HepG2 (cell line): ENCODE data around the gene POLRMT. TPM values are rescaled to one million over a fixed set of nuclear protein-coding genes. Genes with fewer than 3 reads are reported as not detected.

ENCODE experiments used
- ATAC-seq: fragments of 200-7000 bp; cut with Tn5 transposase; 3 replicates; pipeline ENCODE4 v1.9.1; 2020; ENCODE audit warnings: mild to moderate bottlenecking, moderate library complexity
- BruUV-seq: library from RNA; stranded (reverse); fragments of 400-500 nt; replicated peaks from 2 replicates; lab custom pipeline; 2021; lab: Mats Ljungman, UMichigan
- CTCF ChIA-PET: fragments of 300-600 bp; formaldehyde crosslinking; extraction: SDS; loops from one replicate; lab custom pipeline; 2021; ENCODE audit warnings: low total read pairs, inconsistent platforms, low intra/inter-chr PET ratio; lab: Yijun Ruan, JAX
- POLR2A ChIA-PET: fragments of 350-600 bp; sonication (Branson Sonifier 250); formaldehyde crosslinking; loops from one replicate; lab custom pipeline; 2020; ENCODE audit warnings: antibody characterized with exemption, inconsistent platforms; lab: Yijun Ruan, JAX
- DNase-seq: peaks from one replicate; pipeline ENCODE4 v3.0.0-alpha.2; 2015; ENCODE audit warnings: low spot score
- FAIRE-seq: peaks from 3 replicates; lab custom pipeline; 2011; peaks lifted over from hg19 to GRCh38; lab: Jason Lieb, UNC
- H2AFZ ChIP-seq: one replicate; pipeline ENCODE4 v1.6.1; 2011; ENCODE audit warnings: low read length, inconsistent platforms
- H3K27ac ChIP-seq: fragments of 300-600 bp; 3 replicates; pipeline ENCODE4 v1.8.0; 2011; ENCODE audit warnings: mixed run types, mild to moderate bottlenecking, mixed read lengths, low read length, inconsistent platforms; ENCODE audit not compliant: insufficient read depth; ENCODE audit errors: extremely low read length
- H3K27me3 ChIP-seq, 2 experiments: fragments of 200-600 bp in 1 of 2; 2 replicates in 1 of 2; 3 replicates in 1 of 2; pipeline versions ENCODE4 v1.6.0 to v1.8.0; 2011; ENCODE audit warnings: low read length in 2 of 2, mild to moderate bottlenecking in 2 of 2, moderate library complexity in 2 of 2, inconsistent platforms in 1 of 2; ENCODE audit not compliant: insufficient read depth in 2 of 2, control insufficient read depth in 1 of 2
- H3K36me3 ChIP-seq, 2 experiments: fragments of 200-600 bp in 1 of 2; replicated peaks in 1 of 2; 2 replicates in 1 of 2; 3 replicates in 1 of 2; pipeline versions ENCODE4 v1.5.1 to v1.8.0; 2011; ENCODE audit warnings: low read length in 2 of 2, inconsistent platforms in 1 of 2; ENCODE audit not compliant: insufficient read depth in 2 of 2, control insufficient read depth in 1 of 2
- H3K4me1 ChIP-seq: 2 replicates; pipeline ENCODE4 v1.5.1; 2012; ENCODE audit warnings: low read length, inconsistent platforms; ENCODE audit not compliant: insufficient read depth
- H3K4me2 ChIP-seq: 2 replicates; pipeline ENCODE4 v1.6.0; 2011; ENCODE audit warnings: low read depth, low read length, inconsistent platforms
- H3K4me3 ChIP-seq, 3 experiments: fragments of 200-600 bp in 1 of 3; sonication (generic), shearing (Covaris generic) in 1 of 3; replicated peaks in 1 of 3; 2 replicates each; pipeline ENCODE4 v1.5.1; 2011 to 2016; ENCODE audit warnings: low read length in 3 of 3, inconsistent platforms in 2 of 3, low read depth in 2 of 3, mild to moderate bottlenecking in 2 of 3, control low read depth in 1 of 3, mixed read lengths in 1 of 3; ENCODE audit not compliant: insufficient read depth in 1 of 3
- H3K79me2 ChIP-seq: one replicate; pipeline ENCODE4 v1.6.1; 2011; ENCODE audit warnings: low read length, inconsistent platforms; ENCODE audit not compliant: insufficient read depth
- H3K9ac ChIP-seq: 2 replicates; pipeline ENCODE4 v1.6.0; 2011; ENCODE audit warnings: mild to moderate bottlenecking, low read depth, low read length, inconsistent platforms; ENCODE audit not compliant: insufficient read depth
- H3K9me3 ChIP-seq: 2 replicates; pipeline ENCODE4 v1.5.1; 2012; ENCODE audit warnings: mild to moderate bottlenecking, low read length
- H4K20me1 ChIP-seq: 2 replicates; pipeline ENCODE4 v1.6.0; 2011; ENCODE audit warnings: inconsistent platforms, mild to moderate bottlenecking, low read length, moderate library complexity; ENCODE audit not compliant: insufficient read depth
- ASH2L ChIP-seq: fragments of 300-600, 200-600 bp; sonication (generic); IDR thresholded peaks from 2 replicates; pipeline ENCODE4 v1.7.0; 2017; ENCODE audit warnings: low read depth, mild to moderate bottlenecking, moderate library complexity, mixed read lengths, low read length; ENCODE audit not compliant: insufficient read length
- ATF7 ChIP-seq, 2 experiments: fragments of 450-650 bp in 1 of 2; sonication (generic) in 1 of 2; formaldehyde crosslinking in 1 of 2; IDR thresholded peaks; 2 replicates each; pipeline versions ENCODE4 v1.4.0 to v1.6.1; 2016 to 2020; ENCODE audit warnings: antibody characterized with exemption in 1 of 2, mild to moderate bottlenecking in 1 of 2, missing genetic modification reagents in 1 of 2
- EZH2 ChIP-seq: conservative IDR thresholded peaks from 2 replicates; pipeline ENCODE4 v1.6.1; 2012; ENCODE audit warnings: mild to moderate bottlenecking, low read depth, low read length, moderate library complexity
- FOSL2 ChIP-seq: sonication (generic); formaldehyde crosslinking; IDR thresholded peaks from 2 replicates; pipeline ENCODE4 v1.4.0; 2020; ENCODE audit warnings: missing genetic modification reagents
- NR2F6 ChIP-seq, 2 experiments: IDR thresholded peaks; 2 replicates each; pipeline ENCODE4 v1.6.1; 2016; ENCODE audit warnings: antibody characterized with exemption in 1 of 2, mild to moderate bottlenecking in 1 of 2
- SYNCRIP ChIP-seq: fragments of 200-400 bp; formaldehyde crosslinking; IDR thresholded peaks from 2 replicates; pipeline ENCODE4 v1.6.1; 2018; ENCODE audit warnings: mild to moderate bottlenecking, low read depth, low read length; ENCODE audit not compliant: insufficient read depth
- ZNF263 ChIP-seq: sonication (generic); formaldehyde crosslinking; IDR thresholded peaks from 2 replicates; pipeline ENCODE4 v1.4.0; 2020; ENCODE audit warnings: missing genetic modification reagents
- WGBS: methylation state at CpG from one replicate; pipeline ENCODE4 v1.1.6; 2017; ENCODE audit warnings: low lambda C conversion rate; 5-methylcytosine and 5-hydroxymethylcytosine counted together
- in situ Hi-C: cut with HindIII; loops from 2 replicates; pipeline ENCODE4 v1.10.0; 2017; ENCODE audit warnings: low pct_unique_long_range_greater_than_20kb; ENCODE audit not compliant: extremely low pct_ligation_motif_present
- intact Hi-C: fragments of 100-400 bp; cut with micrococcal nuclease; formaldehyde crosslinking; loops from one replicate; pipeline ENCODE4 v1.10.0; 2022; ENCODE audit not compliant: unreplicated experiment
- polyA plus RNA-seq, 8 experiments: library from polyadenylated mRNA; depleted of rRNA in 3 of 8; stranded (reverse) in 7 of 8; unstranded in 1 of 8; fragments of >200 nt; fragmentation: Illumina TruSeq in 4 of 8; extraction: Trizol in 4 of 8; gene quantifications; 2 replicates each; pipeline versions ENCODE4 v1.2.1 to v1.2.3, GENCODE V29; 2011 to 2016; ENCODE audit warnings: low read depth in 4 of 8, missing spikeins in 1 of 8, mixed read lengths in 1 of 8; ENCODE audit not compliant: insufficient read depth in 1 of 8
- total RNA-seq, 5 experiments: library from RNA; depleted of rRNA; stranded (reverse); fragments of >200 nt; fragmentation: Illumina TruSeq; extraction: Trizol; gene quantifications; 2 replicates each; pipeline ENCODE4 v1.2.3, GENCODE V29; 2016; ENCODE audit warnings: low read depth in 1 of 5
- TF ChIP-seq, protein P1 (sequence below): sonication (generic); formaldehyde crosslinking; IDR thresholded peaks from 2 replicates; pipeline ENCODE4 v1.4.0; 2020; ENCODE audit warnings: missing genetic modification reagents
- TF ChIP-seq, protein P2 (sequence below): sonication (generic); formaldehyde crosslinking; IDR thresholded peaks from 2 replicates; pipeline ENCODE4 v1.5.1; 2020; ENCODE audit warnings: mild to moderate bottlenecking, missing genetic modification reagents
- TF ChIP-seq, protein P3 (sequence below): sonication (generic); formaldehyde crosslinking; IDR thresholded peaks from 2 replicates; pipeline ENCODE4 v1.9.0; 2022; ENCODE audit warnings: missing genetic modification reagents, mild to moderate bottlenecking, borderline replicate concordance

The POLRMT gene
- total and polyA plus RNA-seq, 2 of the 13 experiments (the other 11 are each of a cell fraction or from before 2014, with no cell fraction given): 78.0 to 101 TPM

DNA sequence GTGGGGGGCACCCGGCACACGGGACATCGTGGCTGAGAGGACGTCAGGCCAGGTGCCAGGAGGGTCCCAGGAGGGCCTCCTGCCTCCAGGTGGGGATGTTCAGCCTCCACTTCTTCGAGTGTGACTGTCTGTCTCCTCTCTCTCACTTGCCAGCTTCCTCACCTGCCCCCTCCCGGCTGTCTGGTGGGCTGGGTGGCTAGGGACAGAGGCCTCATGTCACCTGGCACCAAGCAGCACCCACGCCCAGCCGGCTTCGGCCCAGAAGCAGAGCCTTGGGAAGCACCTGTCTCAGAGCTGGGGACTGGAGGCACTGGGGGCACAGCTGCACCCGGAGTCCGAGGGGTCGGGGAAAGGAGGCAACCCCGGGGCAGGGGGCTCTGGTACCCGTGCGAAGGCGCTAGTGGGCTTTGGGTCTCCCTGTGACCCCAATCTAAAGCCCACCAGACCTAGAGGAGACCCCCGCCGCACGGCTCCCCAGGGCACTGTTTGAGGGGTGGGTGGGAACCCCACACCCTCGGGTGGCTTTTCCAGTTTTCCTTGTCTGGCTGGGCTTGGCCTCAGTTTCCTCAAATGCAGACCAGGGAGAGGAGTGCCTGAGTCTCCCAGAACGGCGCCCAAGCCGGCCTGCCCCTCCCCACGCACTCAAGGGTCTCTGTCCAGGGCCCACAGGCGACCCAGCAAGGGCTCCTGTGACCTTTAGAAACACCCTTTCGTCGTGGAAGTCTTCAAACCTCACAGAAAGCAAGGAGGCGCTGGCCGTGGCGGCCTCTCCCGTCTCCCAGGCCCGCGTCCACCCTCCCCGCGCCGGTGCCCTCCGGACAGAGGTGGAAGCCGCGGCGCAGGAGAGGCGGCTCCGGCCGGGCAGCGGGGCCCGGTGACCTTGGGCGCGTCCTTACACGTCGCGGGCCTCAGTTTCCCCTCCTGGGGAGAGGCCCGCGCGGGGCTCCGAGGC lies 44.3 kb downstream of the POLRMT start:
- Histone ChIP-seq H3K9ac (no peak overlapping the region), H3K4me1 (peaks cover 35% of the 10 kb centered on the region), H3K79me2 (no peaks in the 10 kb centered on the region), H2AFZ (no peak overlapping the region), H3K4me3 (peak overlapping the region in 2 of 3 experiments; percentile 29 to 54; a peak in 1 of 6 replicates), H3K4me2 (peak overlapping the region; percentile 55; the same call in 1 of the 2 replicates), H3K27me3 (peaks cover 10 to 54% of the 10 kb centered on the region in 2 experiments), H3K36me3 (no peaks in the 10 kb centered on the region), H3K9me3 (no peaks in the 10 kb centered on the region), H4K20me1 (peaks cover 32% of the 10 kb centered on the region), H3K27ac (no peak overlapping the region)
- DNase-seq (no peak), ATAC-seq (peak; percentile 13), FAIRE-seq (no peak)
- CTCF ChIA-PET: interaction anchor here (0.8 to 3.0 kb wide), 4 partner anchors 14 to 44 kb away, joined by 3 to 9 read pairs (median 4); partner anchors contain the start of gene POLRMT
- in situ Hi-C loops: loop anchor here (5.0 to 10.0 kb wide), 2 partner anchors 37 to 146 kb away; no protein-coding TSS in a partner anchor
- intact Hi-C loops: loop anchor here (10.0 kb wide), 1 partner anchor 76 kb away; the partner anchor contains the start of gene RNF126
- POLR2A ChIA-PET: no interaction called here
- no TSS peak for BruUV-seq
- WGBS: 10% methylated on average over 8 of the region's 54 CpGs
- TF ChIP-seq EZH2: peak; percentile 80; the same call in 1 of the 2 replicates
- TF ChIP-seq FOSL2 (CRISPR knock-in tag): no peak
- no peak for TF ChIP-seq SYNCRIP
- no peak for TF ChIP-seq NR2F6 (IDR thresholded peaks at IDR 0.05)
- no peak for TF ChIP-seq NR2F6 (CRISPR knock-in tag; IDR thresholded peaks at IDR 0.05)
- TF ChIP-seq, protein P1, sequence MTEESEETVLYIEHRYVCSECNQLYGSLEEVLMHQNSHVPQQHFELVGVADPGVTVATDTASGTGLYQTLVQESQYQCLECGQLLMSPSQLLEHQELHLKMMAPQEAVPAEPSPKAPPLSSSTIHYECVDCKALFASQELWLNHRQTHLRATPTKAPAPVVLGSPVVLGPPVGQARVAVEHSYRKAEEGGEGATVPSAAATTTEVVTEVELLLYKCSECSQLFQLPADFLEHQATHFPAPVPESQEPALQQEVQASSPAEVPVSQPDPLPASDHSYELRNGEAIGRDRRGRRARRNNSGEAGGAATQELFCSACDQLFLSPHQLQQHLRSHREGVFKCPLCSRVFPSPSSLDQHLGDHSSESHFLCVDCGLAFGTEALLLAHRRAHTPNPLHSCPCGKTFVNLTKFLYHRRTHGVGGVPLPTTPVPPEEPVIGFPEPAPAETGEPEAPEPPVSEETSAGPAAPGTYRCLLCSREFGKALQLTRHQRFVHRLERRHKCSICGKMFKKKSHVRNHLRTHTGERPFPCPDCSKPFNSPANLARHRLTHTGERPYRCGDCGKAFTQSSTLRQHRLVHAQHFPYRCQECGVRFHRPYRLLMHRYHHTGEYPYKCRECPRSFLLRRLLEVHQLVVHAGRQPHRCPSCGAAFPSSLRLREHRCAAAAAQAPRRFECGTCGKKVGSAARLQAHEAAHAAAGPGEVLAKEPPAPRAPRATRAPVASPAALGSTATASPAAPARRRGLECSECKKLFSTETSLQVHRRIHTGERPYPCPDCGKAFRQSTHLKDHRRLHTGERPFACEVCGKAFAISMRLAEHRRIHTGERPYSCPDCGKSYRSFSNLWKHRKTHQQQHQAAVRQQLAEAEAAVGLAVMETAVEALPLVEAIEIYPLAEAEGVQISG (CRISPR knock-in tag): peak; percentile 95
- TF ChIP-seq ATF7 (IDR thresholded peaks at IDR 0.05): no peak
- TF ChIP-seq ATF7 (CRISPR knock-in tag; IDR thresholded peaks at IDR 0.05): no peak
- no peak for TF ChIP-seq ASH2L
- TF ChIP-seq ZNF263 (CRISPR knock-in tag): no peak
- TF ChIP-seq, protein P2, sequence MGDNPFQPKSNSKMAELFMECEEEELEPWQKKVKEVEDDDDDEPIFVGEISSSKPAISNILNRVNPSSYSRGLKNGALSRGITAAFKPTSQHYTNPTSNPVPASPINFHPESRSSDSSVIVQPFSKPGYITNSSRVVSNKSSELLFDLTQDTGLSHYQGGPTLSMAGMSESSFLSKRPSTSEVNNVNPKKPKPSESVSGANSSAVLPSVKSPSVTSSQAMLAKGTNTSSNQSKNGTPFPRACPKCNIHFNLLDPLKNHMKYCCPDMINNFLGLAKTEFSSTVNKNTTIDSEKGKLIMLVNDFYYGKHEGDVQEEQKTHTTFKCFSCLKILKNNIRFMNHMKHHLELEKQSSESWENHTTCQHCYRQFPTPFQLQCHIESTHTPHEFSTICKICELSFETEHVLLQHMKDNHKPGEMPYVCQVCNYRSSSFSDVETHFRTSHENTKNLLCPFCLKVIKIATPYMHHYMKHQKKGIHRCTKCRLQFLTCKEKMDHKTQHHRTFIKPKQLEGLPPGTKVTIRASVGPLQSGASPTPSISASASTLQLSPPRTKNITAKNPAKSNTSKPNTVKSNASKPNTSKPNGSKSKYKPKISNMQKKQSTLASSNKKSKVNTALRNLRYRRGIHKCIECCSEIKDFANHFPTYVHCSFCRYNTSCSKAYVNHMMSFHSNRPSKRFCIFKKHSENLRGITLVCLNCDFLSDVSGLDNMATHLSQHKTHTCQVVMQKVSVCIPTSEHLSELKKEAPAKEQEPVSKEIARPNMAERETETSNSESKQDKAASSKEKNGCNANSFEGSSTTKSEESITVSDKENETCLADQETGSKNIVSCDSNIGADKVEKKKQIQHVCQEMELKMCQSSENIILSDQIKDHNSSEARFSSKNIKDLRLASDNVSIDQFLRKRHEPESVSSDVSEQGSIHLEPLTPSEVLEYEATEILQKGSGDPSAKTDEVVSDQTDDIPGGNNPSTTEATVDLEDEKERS (CRISPR knock-in tag): no peak
- TF ChIP-seq, protein P3, sequence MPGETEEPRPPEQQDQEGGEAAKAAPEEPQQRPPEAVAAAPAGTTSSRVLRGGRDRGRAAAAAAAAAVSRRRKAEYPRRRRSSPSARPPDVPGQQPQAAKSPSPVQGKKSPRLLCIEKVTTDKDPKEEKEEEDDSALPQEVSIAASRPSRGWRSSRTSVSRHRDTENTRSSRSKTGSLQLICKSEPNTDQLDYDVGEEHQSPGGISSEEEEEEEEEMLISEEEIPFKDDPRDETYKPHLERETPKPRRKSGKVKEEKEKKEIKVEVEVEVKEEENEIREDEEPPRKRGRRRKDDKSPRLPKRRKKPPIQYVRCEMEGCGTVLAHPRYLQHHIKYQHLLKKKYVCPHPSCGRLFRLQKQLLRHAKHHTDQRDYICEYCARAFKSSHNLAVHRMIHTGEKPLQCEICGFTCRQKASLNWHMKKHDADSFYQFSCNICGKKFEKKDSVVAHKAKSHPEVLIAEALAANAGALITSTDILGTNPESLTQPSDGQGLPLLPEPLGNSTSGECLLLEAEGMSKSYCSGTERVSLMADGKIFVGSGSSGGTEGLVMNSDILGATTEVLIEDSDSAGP (CRISPR knock-in tag): peak; percentile 12; the same call in 1 of the 2 replicates
